ENCODE results near the gene PRR36. TPM values are rescaled to one million over a fixed set of nuclear protein-coding genes. Genes with fewer than 3 reads are reported as not detected.

The PRR36 gene
- total RNA-seq, 1 donor from 2014 or later: 0.07 TPM

- H3K4me1 Mint-ChIP-seq: peaks cover 13% of the 10 kb centered on the region
- H3K4me1 ChIP-seq: peaks cover 9% of the 10 kb centered on the region
- no peaks in the 10 kb centered on the region for H3K36me3 ChIP-seq
- no peak overlapping the region for H3K9ac ChIP-seq
- H3K79me2 ChIP-seq (ENCODE audit: low read depth): peaks cover 8% of the 10 kb centered on the region
- H3K36me3 Mint-ChIP-seq: no peaks in the 10 kb centered on the region
- H3K4me3 ChIP-seq: no peak overlapping the region
- DNase-seq (ENCODE audit: low spot score): no peak
- H3K9me3 Mint-ChIP-seq: no peaks in the 10 kb centered on the region
- no peak overlapping the region for H3K27ac Mint-ChIP-seq
- H3K27me3 ChIP-seq: peaks cover 5% of the 10 kb centered on the region
- H3K4me3 Mint-ChIP-seq: no peak overlapping the region
- TF ChIP-seq CTCF (IDR thresholded peaks at IDR 0.05) (no peak), EZH2 (IDR thresholded peaks at IDR 0.05) (no peak), EZH2phosphoT487 (IDR thresholded peaks at IDR 0.05) (no peak)
- no peaks in the 10 kb centered on the region for H3K9me3 ChIP-seq (ENCODE audit: low read depth)
- peaks cover 7% of the 10 kb centered on the region for H3K27me3 Mint-ChIP-seq (ENCODE audit: insufficient read depth, low read depth)
- H3K4me2 ChIP-seq: no peak overlapping the region
- H2AFZ ChIP-seq (replicated peaks): no peak overlapping the region
- no peak overlapping the region for H3K27ac ChIP-seq
- peaks cover 9% of the 10 kb centered on the region for H3F3A ChIP-seq (ENCODE audit: low read depth)
- H4K20me1 ChIP-seq (ENCODE audit: low read depth): peaks cover 8% of the 10 kb centered on the region
Observed at GRCh38 chr19:7899751-7900378, 25.7 kb upstream of the PRR36 start.

- H3F3A ChIP-seq (ENCODE audit: low read depth): peaks cover 9% of the 10 kb centered on the region
- H3K9me3 ChIP-seq (ENCODE audit: low read depth): no peaks in the 10 kb centered on the region
- H3K9me3 Mint-ChIP-seq: no peaks in the 10 kb centered on the region
- H3K36me3 Mint-ChIP-seq: no peaks in the 10 kb centered on the region
- no peaks in the 10 kb centered on the region for H4K20me1 ChIP-seq (ENCODE audit: low read depth)
- H3K27ac Mint-ChIP-seq: no peak overlapping the region
- no peak for DNase-seq (ENCODE audit: low spot score)
- H3K27ac ChIP-seq: no peak overlapping the region
- H3K4me3 Mint-ChIP-seq: no peak overlapping the region
- H3K4me1 Mint-ChIP-seq: peaks cover 8% of the 10 kb centered on the region
- peaks cover 7% of the 10 kb centered on the region for H3K27me3 Mint-ChIP-seq (ENCODE audit: insufficient read depth, low read depth)
- H3K4me1 ChIP-seq: peaks cover 4% of the 10 kb centered on the region
- no peak for TF ChIP-seq CTCF (IDR thresholded peaks at IDR 0.05)
- TF ChIP-seq EZH2 (IDR thresholded peaks at IDR 0.05): no peak
- no peak for TF ChIP-seq EZH2phosphoT487 (IDR thresholded peaks at IDR 0.05)
- H3K4me3 ChIP-seq: no peak overlapping the region
- H3K9ac ChIP-seq: no peak overlapping the region
- H3K27me3 ChIP-seq: peaks cover 5% of the 10 kb centered on the region
- H3K4me2 ChIP-seq: no peak overlapping the region
- H2AFZ ChIP-seq (replicated peaks): no peak overlapping the region
- no peaks in the 10 kb centered on the region for H3K36me3 ChIP-seq
- no peaks in the 10 kb centered on the region for H3K79me2 ChIP-seq (ENCODE audit: low read depth)
Observed at GRCh38 chr19:7898967-7899366, 24.8 kb upstream of the PRR36 start.

- Histone ChIP-seq H3K27ac (no peak overlapping the region), H4K20me1 (ENCODE audit: low read depth) (no peaks in the 10 kb centered on the region), H3K4me2 (no peak overlapping the region), H3K4me1 (no peaks in the 10 kb centered on the region), H3F3A (ENCODE audit: low read depth) (no peaks in the 10 kb centered on the region), H3K79me2 (ENCODE audit: low read depth) (no peaks in the 10 kb centered on the region), H3K36me3 (no peaks in the 10 kb centered on the region), H3K27me3 (no peaks in the 10 kb centered on the region), H3K9ac (no peak overlapping the region), H3K9me3 (ENCODE audit: low read depth) (no peaks in the 10 kb centered on the region), H2AFZ (replicated peaks) (no peak overlapping the region), H3K4me3 (no peak overlapping the region)
- H3K9me3 Mint-ChIP-seq: no peaks in the 10 kb centered on the region
- no peaks in the 10 kb centered on the region for H3K36me3 Mint-ChIP-seq
- TF ChIP-seq EZH2phosphoT487 (IDR thresholded peaks at IDR 0.05) (no peak), CTCF (IDR thresholded peaks at IDR 0.05) (no peak), EZH2 (IDR thresholded peaks at IDR 0.05) (no peak)
- H3K27me3 Mint-ChIP-seq (ENCODE audit: insufficient read depth, low read depth): peaks cover 5% of the 10 kb centered on the region
- no peaks in the 10 kb centered on the region for H3K4me1 Mint-ChIP-seq
- no peak overlapping the region for H3K4me3 Mint-ChIP-seq
- no peak for DNase-seq (ENCODE audit: low spot score)
- no peak overlapping the region for H3K27ac Mint-ChIP-seq
Observed at GRCh38 chr19:7897292-7897691, 23.1 kb upstream of the PRR36 start.

Measured in neural progenitor cell (in vitro differentiated cells).